Loucy (cell line): Measurements from ENCODE around the gene LINGO3.

Experiments
- EZH2phosphoT487 ChIP-seq: fragments of 200-600 bp; IDR thresholded peaks from 2 replicates; pipeline ENCODE4 v1.6.1; 2018; ENCODE audit warnings: antibody characterized with exemption, mild to moderate bottlenecking, moderate library complexity, borderline replicate concordance
- TF ChIP-seq, protein P1 (sequence below): fragments of 200-600 bp; sonication (generic); conservative IDR thresholded peaks from 2 replicates; pipeline ENCODE4 v1.5.1; 2014; ENCODE audit warnings: mild to moderate bottlenecking, antibody characterized with exemption, low read length

DNA sequence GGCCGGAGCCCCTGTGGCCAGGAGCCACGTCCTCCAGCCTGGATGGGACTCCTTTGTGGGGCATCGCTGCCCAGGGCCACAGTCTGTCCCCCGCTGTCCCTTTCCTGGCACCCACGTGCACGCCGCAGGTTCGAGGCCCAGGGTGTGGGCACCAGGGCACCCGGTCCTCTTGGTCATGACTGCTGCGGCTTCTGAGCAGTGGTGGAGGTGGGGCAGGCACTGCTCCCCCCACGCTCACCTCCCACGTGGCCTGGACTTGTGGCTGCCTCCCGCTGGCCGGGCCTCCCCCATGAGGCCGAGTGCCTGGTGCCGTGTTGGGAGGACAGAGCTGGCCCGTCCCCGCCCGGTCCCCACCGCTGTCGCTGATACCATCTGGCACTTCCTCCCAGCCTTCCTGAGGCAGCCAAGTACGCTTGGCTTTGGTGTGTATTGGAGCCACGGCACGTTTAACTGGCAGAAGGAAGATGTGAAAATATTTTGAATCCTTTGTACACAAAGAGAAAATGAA, 33.3 kb upstream of the LINGO3 start:
- TF ChIP-seq EZH2phosphoT487, result no peak
- TF ChIP-seq, protein P1, sequence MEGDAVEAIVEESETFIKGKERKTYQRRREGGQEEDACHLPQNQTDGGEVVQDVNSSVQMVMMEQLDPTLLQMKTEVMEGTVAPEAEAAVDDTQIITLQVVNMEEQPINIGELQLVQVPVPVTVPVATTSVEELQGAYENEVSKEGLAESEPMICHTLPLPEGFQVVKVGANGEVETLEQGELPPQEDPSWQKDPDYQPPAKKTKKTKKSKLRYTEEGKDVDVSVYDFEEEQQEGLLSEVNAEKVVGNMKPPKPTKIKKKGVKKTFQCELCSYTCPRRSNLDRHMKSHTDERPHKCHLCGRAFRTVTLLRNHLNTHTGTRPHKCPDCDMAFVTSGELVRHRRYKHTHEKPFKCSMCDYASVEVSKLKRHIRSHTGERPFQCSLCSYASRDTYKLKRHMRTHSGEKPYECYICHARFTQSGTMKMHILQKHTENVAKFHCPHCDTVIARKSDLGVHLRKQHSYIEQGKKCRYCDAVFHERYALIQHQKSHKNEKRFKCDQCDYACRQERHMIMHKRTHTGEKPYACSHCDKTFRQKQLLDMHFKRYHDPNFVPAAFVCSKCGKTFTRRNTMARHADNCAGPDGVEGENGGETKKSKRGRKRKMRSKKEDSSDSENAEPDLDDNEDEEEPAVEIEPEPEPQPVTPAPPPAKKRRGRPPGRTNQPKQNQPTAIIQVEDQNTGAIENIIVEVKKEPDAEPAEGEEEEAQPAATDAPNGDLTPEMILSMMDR, result no peak
